HL-60 (cell line): ENCODE measurements around the gene ZDHHC24.
"Not testable (repeated sequence)": the region's sequence is repeated elsewhere in the genome, so short reads cannot be mapped to it uniquely, and the experiment has no call there.

Experiments
- DNase-seq, 2 experiments: peaks; one replicate each; pipeline ENCODE4 v3.0.0-alpha.2; 2010 to 2020; ENCODE audit warnings: low read depth in 1 of 2, low spot score in 1 of 2
- H3K27ac ChIP-seq: fragments of 250-450 bp; sonication (Bioruptor Pico); replicated peaks from 2 replicates; pipeline ENCODE4 v1.5.1; 2020; ENCODE audit warnings: mild to moderate bottlenecking, moderate library complexity
- H3K27me3 ChIP-seq: fragments of 250-450 bp; sonication (Bioruptor Pico); 2 replicates; pipeline ENCODE4 v1.5.1; 2021; ENCODE audit warnings: mild to moderate bottlenecking, moderate library complexity; ENCODE audit not compliant: insufficient read depth, poor library complexity, severe bottlenecking
- H3K4me3 ChIP-seq: replicated peaks from 2 replicates; pipeline ENCODE4 v1.5.1; 2011; ENCODE audit warnings: mild to moderate bottlenecking, control low read depth, low read length; ENCODE audit not compliant: insufficient read depth
- GABPA ChIP-seq: IDR thresholded peaks from 2 replicates; pipeline ENCODE4 v1.6.1; 2012; ENCODE audit warnings: low read depth
- POLR2AphosphoS5 ChIP-seq: IDR thresholded peaks from 2 replicates; pipeline ENCODE4 v1.6.1; 2012; ENCODE audit warnings: low read depth
- SPI1 ChIP-seq: IDR thresholded peaks from 2 replicates; pipeline ENCODE4 v1.6.1; 2012; ENCODE audit warnings: low read depth, mild to moderate bottlenecking, borderline replicate concordance
- TF ChIP-seq, protein P1 (sequence below): IDR thresholded peaks from 2 replicates; pipeline ENCODE4 v1.6.1; 2012; ENCODE audit warnings: low read depth; ENCODE audit not compliant: insufficient replicate concordance
- TF ChIP-seq, protein P2 (sequence below): IDR thresholded peaks from one replicate; pipeline ENCODE4 v1.5.1; 2011; ENCODE audit warnings: low read length, control low read depth, inconsistent platforms; ENCODE audit not compliant: insufficient read depth

Gene ZDHHC24

DNA sequence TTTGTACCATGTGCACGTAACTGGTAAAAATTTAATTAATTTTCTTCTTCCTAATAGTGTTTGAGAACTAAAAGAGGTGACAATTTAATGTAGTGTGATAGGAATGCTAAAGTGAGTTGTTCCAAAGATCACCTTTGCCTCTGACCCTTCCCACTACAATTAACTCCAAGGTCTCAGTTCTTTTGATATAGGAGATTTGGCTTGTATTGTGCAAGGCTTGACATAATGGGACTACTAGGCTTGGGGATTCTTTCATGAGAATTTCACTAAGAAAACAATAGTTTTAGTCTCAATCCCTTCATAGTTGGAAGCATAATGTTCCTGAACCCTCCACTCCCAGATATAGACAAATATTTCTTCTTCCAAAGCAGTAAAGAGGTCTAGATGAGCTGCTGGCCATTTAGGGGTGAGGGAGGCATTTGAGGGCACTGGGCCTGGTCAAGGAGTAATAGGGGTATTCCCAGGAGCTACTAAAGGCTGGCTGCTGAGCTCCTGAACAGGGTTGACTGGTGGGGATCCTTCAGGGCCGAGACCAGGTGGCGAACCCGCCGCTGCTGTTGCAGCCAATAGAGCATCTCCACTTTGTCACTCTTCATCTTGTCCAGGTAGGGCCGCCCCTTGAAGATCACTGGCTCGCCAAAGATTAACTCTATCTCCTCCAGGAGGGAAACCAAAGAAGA is 44.3 kb upstream of the ZDHHC24 start:
- TF ChIP-seq POLR2AphosphoS5 (no peak), GABPA (no peak), SPI1 (no peak)
- TF ChIP-seq, protein P1, sequence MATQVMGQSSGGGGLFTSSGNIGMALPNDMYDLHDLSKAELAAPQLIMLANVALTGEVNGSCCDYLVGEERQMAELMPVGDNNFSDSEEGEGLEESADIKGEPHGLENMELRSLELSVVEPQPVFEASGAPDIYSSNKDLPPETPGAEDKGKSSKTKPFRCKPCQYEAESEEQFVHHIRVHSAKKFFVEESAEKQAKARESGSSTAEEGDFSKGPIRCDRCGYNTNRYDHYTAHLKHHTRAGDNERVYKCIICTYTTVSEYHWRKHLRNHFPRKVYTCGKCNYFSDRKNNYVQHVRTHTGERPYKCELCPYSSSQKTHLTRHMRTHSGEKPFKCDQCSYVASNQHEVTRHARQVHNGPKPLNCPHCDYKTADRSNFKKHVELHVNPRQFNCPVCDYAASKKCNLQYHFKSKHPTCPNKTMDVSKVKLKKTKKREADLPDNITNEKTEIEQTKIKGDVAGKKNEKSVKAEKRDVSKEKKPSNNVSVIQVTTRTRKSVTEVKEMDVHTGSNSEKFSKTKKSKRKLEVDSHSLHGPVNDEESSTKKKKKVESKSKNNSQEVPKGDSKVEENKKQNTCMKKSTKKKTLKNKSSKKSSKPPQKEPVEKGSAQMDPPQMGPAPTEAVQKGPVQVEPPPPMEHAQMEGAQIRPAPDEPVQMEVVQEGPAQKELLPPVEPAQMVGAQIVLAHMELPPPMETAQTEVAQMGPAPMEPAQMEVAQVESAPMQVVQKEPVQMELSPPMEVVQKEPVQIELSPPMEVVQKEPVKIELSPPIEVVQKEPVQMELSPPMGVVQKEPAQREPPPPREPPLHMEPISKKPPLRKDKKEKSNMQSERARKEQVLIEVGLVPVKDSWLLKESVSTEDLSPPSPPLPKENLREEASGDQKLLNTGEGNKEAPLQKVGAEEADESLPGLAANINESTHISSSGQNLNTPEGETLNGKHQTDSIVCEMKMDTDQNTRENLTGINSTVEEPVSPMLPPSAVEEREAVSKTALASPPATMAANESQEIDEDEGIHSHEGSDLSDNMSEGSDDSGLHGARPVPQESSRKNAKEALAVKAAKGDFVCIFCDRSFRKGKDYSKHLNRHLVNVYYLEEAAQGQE, result no peak
- TF ChIP-seq, protein P2, sequence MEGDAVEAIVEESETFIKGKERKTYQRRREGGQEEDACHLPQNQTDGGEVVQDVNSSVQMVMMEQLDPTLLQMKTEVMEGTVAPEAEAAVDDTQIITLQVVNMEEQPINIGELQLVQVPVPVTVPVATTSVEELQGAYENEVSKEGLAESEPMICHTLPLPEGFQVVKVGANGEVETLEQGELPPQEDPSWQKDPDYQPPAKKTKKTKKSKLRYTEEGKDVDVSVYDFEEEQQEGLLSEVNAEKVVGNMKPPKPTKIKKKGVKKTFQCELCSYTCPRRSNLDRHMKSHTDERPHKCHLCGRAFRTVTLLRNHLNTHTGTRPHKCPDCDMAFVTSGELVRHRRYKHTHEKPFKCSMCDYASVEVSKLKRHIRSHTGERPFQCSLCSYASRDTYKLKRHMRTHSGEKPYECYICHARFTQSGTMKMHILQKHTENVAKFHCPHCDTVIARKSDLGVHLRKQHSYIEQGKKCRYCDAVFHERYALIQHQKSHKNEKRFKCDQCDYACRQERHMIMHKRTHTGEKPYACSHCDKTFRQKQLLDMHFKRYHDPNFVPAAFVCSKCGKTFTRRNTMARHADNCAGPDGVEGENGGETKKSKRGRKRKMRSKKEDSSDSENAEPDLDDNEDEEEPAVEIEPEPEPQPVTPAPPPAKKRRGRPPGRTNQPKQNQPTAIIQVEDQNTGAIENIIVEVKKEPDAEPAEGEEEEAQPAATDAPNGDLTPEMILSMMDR, result no peak
- Histone ChIP-seq H3K27ac (no peak overlapping the region), H3K4me3 (no peak overlapping the region), H3K27me3 (no peaks in the 10 kb centered on the region)
- DNase-seq, result no peak

DNA sequence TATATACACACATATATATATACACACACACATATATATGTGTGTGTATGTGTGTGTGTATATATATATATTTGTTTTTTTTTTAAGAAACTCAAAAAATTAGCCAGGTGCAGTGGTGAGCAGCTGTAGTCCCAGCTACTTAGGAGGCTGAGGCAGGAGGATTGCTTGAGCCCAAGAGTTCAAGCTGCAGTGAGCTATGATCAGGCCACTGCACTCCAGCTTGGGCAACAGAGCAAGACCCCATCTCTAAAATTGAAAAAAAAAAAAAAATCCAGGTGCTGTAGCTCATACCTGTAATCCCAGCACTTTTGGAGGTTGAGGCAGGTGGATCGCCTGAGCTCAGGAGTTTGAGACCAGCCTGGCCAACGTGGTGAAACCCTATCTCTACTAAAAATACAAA is 43.5 kb upstream of the ZDHHC24 start:
- H3K27me3 ChIP-seq, H3K4me3 ChIP-seq, H3K27ac ChIP-seq, DNase-seq: not testable (repeated sequence)

DNA sequence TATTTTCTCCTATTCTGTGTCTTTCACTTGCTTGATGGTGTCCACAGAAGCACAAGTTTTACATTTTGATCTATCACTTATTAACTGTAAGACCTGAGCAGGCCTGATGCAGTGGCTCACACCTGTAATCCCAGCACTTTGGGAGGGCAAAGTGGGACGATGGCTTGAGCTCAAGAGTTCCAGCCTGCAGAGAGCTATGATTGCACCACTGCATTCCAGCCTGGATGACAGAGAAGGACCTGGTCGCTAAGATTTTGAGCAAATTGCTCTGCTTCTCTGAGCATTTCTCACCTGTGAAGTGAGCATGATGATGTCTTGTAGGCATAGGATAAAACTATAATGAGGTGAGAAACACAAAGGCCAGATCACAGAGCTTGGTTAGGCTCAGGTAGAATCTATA is 40.3 kb upstream of the ZDHHC24 start:
- DNase-seq, result no peak
- TF ChIP-seq GABPA (no peak), POLR2AphosphoS5 (no peak), SPI1 (no peak)
- TF ChIP-seq, protein P2, result no peak
- TF ChIP-seq, protein P1, result no peak
- Histone ChIP-seq H3K4me3 (no peak overlapping the region), H3K27ac (no peak overlapping the region), H3K27me3 (no peaks in the 10 kb centered on the region)

DNA sequence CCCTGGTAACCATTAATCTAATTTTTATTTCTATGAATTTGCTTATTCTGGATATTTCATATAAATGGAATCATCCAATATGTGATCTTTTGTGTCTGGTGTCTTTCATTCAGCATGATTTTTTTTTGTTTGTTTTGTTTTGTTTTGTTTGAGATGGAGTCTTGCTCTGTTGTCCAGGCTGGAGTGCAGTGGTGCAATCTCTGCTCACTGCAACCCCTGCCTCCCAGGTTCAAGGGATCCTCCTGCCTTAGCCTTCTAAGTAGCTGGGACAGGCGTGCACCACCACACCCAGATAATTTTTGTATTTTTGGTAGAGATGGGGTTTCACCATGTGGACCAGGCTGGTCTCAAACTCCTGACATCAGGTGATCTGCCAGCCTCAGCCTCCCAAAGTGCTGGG is 39.6 kb upstream of the ZDHHC24 start:
- H3K4me3 ChIP-seq, H3K27me3 ChIP-seq, DNase-seq, H3K27ac ChIP-seq: not testable (repeated sequence)

DNA sequence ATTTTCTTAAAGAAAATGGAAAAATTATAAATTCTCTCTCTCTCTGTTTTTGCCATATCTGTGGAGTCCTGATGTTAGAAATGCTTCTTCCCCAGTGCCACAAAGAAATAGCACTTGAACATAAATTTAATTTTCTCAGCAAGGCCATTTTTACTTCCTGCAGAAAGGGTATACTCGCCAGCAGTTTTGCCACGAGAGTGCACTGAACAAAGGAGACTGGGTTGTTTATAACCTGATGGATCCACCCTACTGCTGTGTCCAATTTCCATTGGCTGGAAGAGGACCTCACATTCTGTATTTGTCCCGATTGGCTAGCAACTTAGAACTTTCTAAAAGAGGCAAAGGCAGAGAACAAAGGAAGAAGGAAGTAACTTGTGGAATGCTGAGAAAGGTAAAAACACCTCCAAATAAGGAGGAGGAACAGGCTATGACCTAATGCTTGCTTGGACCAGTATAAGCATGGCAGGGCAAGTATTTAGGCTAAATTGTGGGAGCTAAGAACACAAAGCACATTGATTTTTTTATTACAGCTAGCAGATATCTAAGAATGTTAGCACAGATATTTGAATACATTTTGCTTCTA is 36.8 kb upstream of the ZDHHC24 start:
- H3K27me3 ChIP-seq, DNase-seq, H3K27ac ChIP-seq, H3K4me3 ChIP-seq: not testable (repeated sequence)
